Prostate gland (tissue), 2 donors: ENCODE measurements around the gene SLCO4A1. TPM values are rescaled to one million over a fixed set of nuclear protein-coding genes. Genes with fewer than 3 reads are reported as not detected.

Source experiments
- DNase-seq: peaks from one replicate; pipeline ENCODE4 v3.0.0-alpha.2; 2019; ENCODE audit warnings: low spot score
- H3K27ac ChIP-seq, 2 donors: fragments of 200-600 bp; sonication (generic); 2 replicates each; pipeline ENCODE4 v1.5.1; 2017 to 2019
- H3K27me3 ChIP-seq: fragments of 200-600 bp; sonication (generic); replicated peaks from 2 replicates; pipeline ENCODE4 v1.5.1; 2019; ENCODE audit not compliant: insufficient read depth
- H3K36me3 ChIP-seq, 2 donors: fragments of 200-600 bp; sonication (generic); 1 replicate in 1 of 2; 2 replicates in 1 of 2; pipeline versions ENCODE4 v1.5.1 to v1.8.1; 2017 to 2019
- H3K4me1 ChIP-seq: fragments of 200-600 bp; sonication (generic); replicated peaks from 2 replicates; pipeline ENCODE4 v1.5.1; 2019
- H3K4me3 ChIP-seq, 2 donors: fragments of 200-600 bp; sonication (generic); 2 replicates each; pipeline ENCODE4 v1.5.1; 2017 to 2019
- H3K9me3 ChIP-seq: fragments of 200-600 bp; sonication (generic); 2 replicates; pipeline ENCODE4 v1.5.1; 2017
- CTCF ChIP-seq, 4 experiments: fragments of 200-600 bp in 2 of 4; fragments of 450-650 bp in 2 of 4; sonication (generic) in 2 of 4; IDR thresholded peaks; 1 replicate in 3 of 4; 2 replicates in 1 of 4; pipeline ENCODE4 v1.5.1; 2016 to 2019; ENCODE audit warnings: antibody characterized with exemption in 4 of 4, mild to moderate bottlenecking in 2 of 4, moderate library complexity in 2 of 4
- POLR2A ChIP-seq: fragments of 450-650 bp; IDR thresholded peaks from one replicate; pipeline ENCODE4 v1.6.1; 2016; ENCODE audit warnings: antibody characterized with exemption, mild to moderate bottlenecking
- POLR2AphosphoS5 ChIP-seq: sonication (generic); formaldehyde crosslinking; IDR thresholded peaks from one replicate; pipeline ENCODE4 v1.6.1; 2017; ENCODE audit warnings: antibody characterized with exemption
- WGBS: methylation state at CpG from one replicate; pipeline ENCODE4 v1.1.5; 2018; 5-methylcytosine and 5-hydroxymethylcytosine counted together
- intact Hi-C: fragments of 100-400 bp; cut with DNase I; formaldehyde crosslinking; loops from one replicate; pipeline ENCODE4 v1.14.2; 2022
- total RNA-seq, 2 donors: library from RNA; depleted of rRNA; stranded (reverse); fragments of >200 nt; gene quantifications; one replicate each; pipeline ENCODE4 v1.1.0, GENCODE V29; 2016

The SLCO4A1 gene
- total RNA-seq, 2 donors from 2014 or later, result 4.5 to 12.3 TPM

GRCh38 chr20:62644044-62644795, 1.9 kb downstream of the SLCO4A1 start:
- Histone ChIP-seq H3K4me3 (no peak overlapping the region), H3K4me1 (peaks cover 16% of the 10 kb centered on the region), H3K27me3 (no peaks in the 10 kb centered on the region), H3K36me3 (no peaks in the 10 kb centered on the region), H3K27ac (no peak overlapping the region), H3K9me3 (no peaks in the 10 kb centered on the region)
- intact Hi-C loops, result no loop called here
- 79% methylated on average over 21 of the region's 23 CpGs for WGBS
- TF ChIP-seq POLR2A, result no peak
- no peak for DNase-seq

- Histone ChIP-seq H3K27ac (no peak overlapping the region), H3K4me1 (peaks cover 16% of the 10 kb centered on the region), H3K9me3 (no peaks in the 10 kb centered on the region), H3K4me3 (no peak overlapping the region), H3K27me3 (no peaks in the 10 kb centered on the region), H3K36me3 (no peaks in the 10 kb centered on the region)
- intact Hi-C loops, result no loop called here
- no peak for DNase-seq
- TF ChIP-seq POLR2AphosphoS5, result no peak
- TF ChIP-seq CTCF (IDR thresholded peaks at IDR 0.05), result no peak
- TF ChIP-seq POLR2A, result no peak
- 82% methylated on average over 12 of the region's 12 CpGs for WGBS
These were observed 2.6 kb downstream of the SLCO4A1 start for GRCh38 chr20:62644802-62645496.

- Histone ChIP-seq H3K27me3 (no peaks in the 10 kb centered on the region), H3K4me3 (no peak overlapping the region), H3K27ac (no peak overlapping the region), H3K4me1 (peaks cover 16% of the 10 kb centered on the region), H3K36me3 (no peaks in the 10 kb centered on the region), H3K9me3 (no peaks in the 10 kb centered on the region)
- DNase-seq, result no peak
- WGBS, result 87% methylated on average over 15 of the region's 15 CpGs
- TF ChIP-seq CTCF (IDR thresholded peaks at IDR 0.05) (no peak), POLR2A (no peak), POLR2AphosphoS5 (no peak)
- intact Hi-C loops, result no loop called here
These were observed 3.3 kb downstream of the SLCO4A1 start for GRCh38 chr20:62645613-62646012.

GRCh38 chr20:62646851-62647520, 4.7 kb downstream of the SLCO4A1 start:
- Histone ChIP-seq H3K9me3 (no peaks in the 10 kb centered on the region), H3K4me3 (no peak overlapping the region), H3K27ac (no peak overlapping the region), H3K4me1 (peaks cover 12% of the 10 kb centered on the region), H3K36me3 (no peaks in the 10 kb centered on the region), H3K27me3 (no peaks in the 10 kb centered on the region)
- WGBS, result 65% methylated on average over 12 of the region's 12 CpGs
- TF ChIP-seq CTCF (IDR thresholded peaks at IDR 0.05) (no peak), POLR2AphosphoS5 (no peak), POLR2A (no peak)
- intact Hi-C loops, result no loop called here
- no peak for DNase-seq

GRCh38 chr20:62647521-62648317, 5.4 kb downstream of the SLCO4A1 start:
- no peak overlapping the region for H3K4me3 ChIP-seq
- H3K4me1 ChIP-seq, result peaks cover 11% of the 10 kb centered on the region
- no peak for TF ChIP-seq POLR2AphosphoS5
- no peak for TF ChIP-seq CTCF (IDR thresholded peaks at IDR 0.05)
- TF ChIP-seq POLR2A, result no peak
- no peak for DNase-seq
- no peaks in the 10 kb centered on the region for H3K9me3 ChIP-seq
- H3K27me3 ChIP-seq, result no peaks in the 10 kb centered on the region
- peak overlapping the region in 1 of 2 donors; percentile 26 for H3K27ac ChIP-seq
- intact Hi-C loops, result no loop called here
- no peaks in the 10 kb centered on the region for H3K36me3 ChIP-seq
- WGBS, result 76% methylated on average over 24 of the region's 25 CpGs
